T-helper 2 cell (primary cell): ENCODE measurements around the gene ROPN1L.
"Not testable (repeated sequence)": the region's sequence is repeated elsewhere in the genome, so short reads cannot be mapped to it uniquely, and the experiment has no call there.

ENCODE experiments used
- DNase-seq, 5 experiments: peaks; one replicate each; pipeline versions ENCODE4 v3.0.0 to v3.0.0-alpha.2; 2012 to 2022
- total RNA-seq, 2 donors: gene quantifications; one replicate each; lab custom pipeline; 2026; lab: John Stamatoyannopoulos, UW

Gene ROPN1L
- 0.31 to 0.61 reads per million in 2 donors for total RNA-seq

DNA sequence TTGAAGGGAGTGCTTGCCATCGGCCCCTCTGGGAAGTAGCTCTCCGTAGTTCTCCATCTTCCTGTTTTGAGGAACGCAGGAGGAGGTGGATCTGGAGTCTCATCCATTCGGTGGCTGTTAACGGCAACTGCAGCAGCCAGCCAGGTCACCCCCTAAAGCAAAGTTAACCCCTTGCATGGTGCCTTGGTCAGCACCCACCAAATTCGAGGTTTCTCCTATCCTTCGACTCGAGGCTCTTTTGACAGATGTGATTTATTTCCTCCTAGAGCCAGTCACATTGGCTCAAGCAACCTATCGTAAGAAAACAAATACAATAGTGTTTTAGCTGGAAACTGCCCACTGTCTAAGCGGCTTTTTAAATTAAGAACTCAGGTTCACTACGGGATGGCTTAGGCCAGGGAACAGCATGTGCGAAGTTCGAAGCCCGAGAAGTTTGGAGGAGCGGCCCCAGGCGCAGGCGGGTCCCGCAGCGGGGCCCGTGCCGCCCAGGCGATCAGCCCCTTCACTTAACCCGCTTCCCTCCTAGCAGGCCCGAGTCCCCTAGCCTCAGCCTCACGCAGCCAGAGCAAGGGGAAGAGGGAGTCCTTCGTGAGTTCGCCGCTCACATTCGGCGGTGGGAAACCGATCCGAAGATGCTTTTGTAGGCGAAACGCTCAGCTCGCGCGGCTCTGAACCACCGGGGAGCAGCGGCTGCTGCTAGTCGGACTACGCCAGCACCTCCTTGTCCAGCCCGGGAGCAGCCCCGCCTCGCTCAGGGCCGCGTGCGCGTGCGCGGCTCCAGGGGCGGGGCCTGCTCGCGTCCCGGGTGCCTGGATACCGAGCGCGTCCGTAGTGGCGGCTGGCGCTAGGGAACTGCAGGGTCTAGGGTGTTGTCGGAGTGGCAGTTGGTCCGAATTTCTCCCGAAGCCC, at the start of gene ROPN1L:
Gene ROPN1L (plus strand): TSS at position 797 of the 909 bp plus-strand sequence. CDS start 289 bp downstream, outside the sequence.
- DNase-seq: peak; percentile 64 to 84 (median 73)

DNA sequence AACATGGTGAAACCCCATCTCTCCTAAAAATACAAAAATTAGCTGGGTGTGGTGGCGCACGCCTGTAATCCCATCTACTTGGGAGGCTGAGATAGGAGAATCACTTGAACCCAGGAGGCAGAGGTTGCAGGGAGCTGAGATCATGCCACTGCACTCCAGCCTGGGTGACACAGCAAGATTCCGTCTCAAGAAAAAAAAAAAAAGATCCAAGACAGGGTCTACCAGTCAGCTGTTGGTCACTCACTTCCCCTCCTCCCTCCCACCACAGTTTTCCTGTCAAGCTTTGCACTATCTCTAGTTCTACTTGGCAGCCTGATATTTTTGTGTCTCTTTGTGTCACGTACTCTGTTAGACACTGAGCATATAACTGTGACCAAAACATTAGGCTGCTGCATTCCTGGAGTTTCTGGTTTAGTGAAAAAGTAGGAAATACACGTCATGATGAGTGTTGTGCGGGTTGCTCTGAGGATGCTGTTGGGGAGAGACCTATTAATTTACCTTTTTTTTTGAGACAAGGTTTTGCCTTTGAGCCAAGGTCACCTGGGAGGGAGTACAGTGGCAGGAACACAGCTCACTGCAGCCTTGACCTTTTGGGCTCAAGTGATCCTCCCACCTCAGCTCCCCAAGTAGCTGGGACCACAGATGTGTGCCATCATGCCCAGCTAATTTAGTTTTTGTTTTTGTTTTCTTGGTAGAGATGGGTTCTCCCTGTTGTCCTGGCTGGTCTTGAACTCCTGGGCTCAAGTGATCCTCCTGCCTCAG, 48.9 kb upstream of the ROPN1L start:
- DNase-seq: not testable (repeated sequence)

DNA sequence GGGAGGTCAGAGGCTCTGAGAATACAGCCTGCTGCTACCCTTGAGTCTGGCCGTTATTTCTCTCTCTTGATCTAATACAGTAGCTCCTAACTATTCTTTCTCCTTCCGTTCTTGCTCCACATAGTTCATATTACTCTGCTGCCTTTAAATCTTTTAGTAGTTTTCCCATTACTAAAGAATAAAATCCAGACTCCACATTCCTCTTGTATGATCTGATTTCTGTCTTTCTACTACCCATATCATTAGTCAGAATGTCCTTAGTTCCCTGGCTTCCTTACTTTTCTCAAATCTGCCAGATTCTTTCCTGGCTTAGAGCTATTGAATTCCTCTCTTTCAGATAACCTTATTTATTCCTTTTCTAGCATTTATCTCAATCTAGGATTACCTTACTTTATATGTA, 48.2 kb upstream of the ROPN1L start:
- no peak for DNase-seq

DNA sequence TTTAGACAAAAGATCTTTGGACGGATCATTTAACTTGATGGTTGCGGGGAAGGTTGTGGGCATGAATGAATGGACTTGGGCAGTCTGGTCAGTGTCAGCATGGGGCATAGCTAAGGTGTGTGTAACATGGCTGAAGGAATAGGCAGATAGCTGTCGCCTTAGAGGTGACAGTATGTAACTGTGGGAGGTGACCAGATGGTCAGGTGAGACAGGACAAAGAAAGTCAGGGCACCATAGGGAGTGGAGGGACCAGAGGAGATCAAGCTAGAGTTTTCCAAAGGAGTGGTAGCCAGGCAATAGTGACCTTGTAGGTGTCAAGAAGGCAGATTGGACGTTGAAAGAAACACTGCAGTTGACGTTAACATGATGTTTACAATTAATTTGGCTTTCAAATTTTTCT, 45.1 kb upstream of the ROPN1L start:
- DNase-seq: no peak

DNA sequence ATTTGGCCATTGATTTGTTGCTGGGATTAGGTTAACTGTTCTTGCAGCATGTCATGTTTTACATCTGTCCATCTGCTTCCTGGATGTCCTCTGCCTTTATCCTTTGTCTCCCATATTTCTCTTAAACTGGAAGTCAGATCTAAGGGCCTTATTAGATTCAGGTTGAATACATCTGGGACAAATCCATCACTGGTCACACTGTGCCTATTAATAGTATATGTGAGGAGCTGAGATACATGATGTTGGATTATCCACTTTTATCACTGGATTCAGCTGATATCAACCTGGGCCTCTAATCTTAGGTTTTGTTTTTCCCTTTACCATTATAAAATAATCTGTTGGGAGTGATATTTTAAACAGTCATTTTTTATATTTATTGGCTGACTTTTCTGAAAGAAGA, 41.8 kb upstream of the ROPN1L start:
- no peak for DNase-seq

DNA sequence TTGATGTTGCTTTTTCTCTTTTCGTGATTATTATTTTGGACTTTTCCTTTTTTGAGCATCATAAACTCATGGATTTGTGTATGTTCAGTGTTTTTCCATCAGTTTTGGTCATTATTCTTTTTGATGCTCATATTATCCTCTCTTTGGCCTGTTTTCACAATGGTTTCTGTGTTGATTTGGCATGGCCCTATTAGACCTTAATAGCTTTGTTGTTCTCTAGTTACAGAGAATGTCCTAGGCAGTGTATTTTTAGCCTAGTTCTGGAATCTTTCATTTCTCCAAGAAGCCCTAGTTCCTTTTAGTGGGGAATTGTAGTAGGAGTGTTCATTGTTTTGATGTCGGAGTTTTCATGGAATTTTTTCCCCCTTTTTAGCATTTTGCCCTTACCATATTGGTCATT, 41.3 kb upstream of the ROPN1L start:
- DNase-seq: no peak

DNA sequence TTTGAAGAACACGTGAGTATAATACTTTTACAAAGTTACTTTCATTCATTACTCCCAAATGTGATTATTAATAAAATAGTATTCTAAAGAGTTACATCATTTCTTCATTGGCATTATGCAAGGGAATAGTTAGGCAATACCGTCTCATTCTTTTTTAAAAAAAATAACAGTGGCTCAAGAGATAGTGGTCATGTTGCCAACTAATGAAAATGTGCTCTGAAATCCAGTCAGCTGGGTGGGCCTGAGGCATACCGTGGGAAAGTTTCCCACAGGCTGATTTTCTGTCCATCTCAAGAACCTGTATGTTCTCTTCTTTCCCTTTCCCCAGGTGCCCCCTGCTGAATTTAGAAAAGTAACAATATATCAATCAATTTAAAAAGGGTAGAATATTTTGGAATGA, 40.8 kb upstream of the ROPN1L start:
- no peak for DNase-seq

DNA sequence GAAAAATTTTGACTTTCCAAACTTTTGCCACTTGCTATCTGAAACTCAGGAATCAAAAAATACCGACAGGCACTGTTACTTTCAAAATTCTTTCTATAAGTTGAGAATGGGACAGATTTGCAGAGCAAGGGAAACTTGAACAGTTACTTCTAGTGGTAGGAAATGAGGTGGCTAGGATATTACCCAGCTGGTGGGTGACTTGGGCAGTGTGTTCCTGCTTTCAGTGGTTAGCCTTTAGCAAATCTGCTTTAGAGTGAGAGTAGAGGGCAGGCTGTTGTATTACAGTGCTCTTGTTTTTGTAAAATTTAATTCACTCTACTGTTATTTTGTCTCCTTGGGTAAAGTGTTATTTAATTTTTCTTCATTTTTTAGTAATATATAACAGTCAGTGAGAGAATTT, 40.2 kb upstream of the ROPN1L start:
- DNase-seq: peak in 1 of 5 experiments; percentile 21

DNA sequence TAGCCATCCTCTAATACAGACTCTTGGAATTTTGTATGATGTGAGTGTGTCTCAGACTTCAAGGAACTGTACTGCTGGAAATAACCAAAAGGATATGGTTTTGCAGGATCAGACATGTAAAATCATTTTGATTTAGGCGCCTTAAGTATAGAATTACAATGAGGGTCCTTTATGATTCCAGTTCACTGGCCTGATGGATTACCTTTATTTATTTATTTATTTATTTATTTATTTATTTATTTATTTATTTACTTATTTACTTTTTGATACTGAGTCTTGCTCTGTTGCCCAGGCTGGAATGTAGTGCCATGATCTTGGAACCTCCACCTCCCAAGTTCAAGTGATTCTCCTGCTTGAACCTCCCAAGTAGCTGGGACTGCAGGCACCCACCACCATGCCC, 37.9 kb upstream of the ROPN1L start:
- no peak for DNase-seq

DNA sequence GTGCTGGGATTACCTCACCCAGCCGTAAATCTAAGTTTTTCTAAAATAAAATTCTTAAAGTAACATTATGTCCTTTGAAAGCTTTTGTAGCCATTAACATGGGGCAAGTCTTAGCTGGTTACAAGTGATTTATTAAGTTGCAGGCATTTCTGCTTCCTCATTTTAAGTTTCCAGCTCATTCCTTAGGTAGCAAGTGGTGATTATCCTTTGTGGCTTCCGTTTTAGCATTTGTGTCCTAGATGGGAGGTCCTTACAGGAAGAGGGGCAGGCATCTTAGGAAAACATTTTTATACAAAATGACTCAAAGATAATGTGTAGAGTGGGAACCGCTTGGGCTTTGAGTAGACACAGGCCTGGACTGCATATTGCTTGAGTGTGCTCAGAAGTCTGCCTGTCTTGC, 35.0 kb upstream of the ROPN1L start:
- no peak for DNase-seq

DNA sequence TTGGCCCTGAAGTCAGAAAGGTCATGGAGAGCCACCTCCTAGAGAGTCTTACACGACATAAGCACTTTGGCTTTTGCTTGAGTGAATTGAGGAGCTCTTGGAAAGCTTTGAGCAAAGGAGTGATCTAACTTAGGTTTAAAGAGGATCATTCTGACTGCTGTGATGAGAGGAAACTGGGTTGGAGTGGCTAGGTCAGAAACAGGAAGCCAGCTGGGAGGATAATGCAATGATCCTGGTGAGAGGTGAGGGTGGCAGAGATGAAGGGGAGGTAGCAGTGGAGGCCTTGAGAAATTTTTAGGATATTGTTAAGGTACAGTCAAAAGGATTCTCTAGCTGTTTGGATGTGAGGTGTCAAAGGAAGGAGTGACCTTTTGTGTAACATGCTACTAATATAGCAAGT, 32.2 kb upstream of the ROPN1L start:
- no peak for DNase-seq

DNA sequence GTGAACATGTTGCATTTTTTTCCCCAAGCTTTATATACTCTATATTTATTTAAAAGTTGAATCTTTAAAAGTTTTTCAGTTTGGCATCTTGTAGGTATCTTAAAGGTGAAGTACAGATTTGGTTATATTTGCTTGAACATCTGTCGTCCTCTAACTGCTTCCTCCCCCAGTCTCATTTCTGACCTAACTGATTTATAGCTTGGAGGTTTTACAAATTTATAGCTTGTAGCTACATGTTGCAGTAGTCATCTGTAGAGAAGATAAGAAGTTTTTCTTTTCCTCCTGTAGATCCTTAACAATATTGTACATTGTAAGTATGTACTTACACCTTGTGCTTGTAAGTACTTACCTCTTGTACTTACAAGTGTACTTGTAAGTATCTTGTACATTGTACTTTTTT, 31.0 kb upstream of the ROPN1L start:
- no peak for DNase-seq

DNA sequence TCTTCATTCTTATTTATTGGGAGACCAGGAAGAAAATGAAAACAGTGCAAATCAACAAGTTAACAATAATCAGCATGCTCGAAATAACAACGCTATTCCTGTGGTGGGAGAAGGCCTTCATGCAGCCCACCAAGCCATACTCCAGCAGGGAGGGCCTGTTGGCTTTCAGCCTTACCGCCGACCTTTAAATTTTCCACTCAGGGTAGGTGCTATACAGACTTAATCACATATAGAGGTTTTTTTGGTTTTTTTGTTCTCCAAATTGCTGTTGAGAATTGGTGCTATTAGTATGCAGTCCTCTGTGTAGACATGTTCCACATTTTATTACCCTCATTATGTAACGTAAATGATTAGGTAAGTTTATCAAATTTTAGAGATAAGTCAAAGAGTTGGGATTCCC, 30.3 kb upstream of the ROPN1L start:
- no peak for DNase-seq

DNA sequence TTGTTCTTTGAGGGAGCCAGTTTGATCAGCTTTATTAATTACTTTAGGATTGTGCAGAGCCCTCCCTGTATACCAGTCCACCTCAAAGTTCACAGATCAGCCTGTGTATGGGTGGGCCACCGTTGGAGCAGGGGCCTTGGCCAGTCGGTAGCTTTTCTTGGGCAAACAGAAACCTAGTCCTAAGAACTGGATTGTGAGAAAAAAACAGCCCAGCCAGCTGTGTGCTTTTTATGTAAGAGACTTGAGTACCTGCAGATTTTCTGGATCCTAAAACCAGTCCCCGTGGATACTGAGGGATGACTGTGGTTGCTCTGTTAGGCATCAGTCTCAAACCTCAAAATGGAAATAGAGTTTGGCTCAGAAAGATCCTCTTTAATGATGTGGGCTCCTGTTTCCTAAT, 24.8 kb upstream of the ROPN1L start:
- DNase-seq: no peak

DNA sequence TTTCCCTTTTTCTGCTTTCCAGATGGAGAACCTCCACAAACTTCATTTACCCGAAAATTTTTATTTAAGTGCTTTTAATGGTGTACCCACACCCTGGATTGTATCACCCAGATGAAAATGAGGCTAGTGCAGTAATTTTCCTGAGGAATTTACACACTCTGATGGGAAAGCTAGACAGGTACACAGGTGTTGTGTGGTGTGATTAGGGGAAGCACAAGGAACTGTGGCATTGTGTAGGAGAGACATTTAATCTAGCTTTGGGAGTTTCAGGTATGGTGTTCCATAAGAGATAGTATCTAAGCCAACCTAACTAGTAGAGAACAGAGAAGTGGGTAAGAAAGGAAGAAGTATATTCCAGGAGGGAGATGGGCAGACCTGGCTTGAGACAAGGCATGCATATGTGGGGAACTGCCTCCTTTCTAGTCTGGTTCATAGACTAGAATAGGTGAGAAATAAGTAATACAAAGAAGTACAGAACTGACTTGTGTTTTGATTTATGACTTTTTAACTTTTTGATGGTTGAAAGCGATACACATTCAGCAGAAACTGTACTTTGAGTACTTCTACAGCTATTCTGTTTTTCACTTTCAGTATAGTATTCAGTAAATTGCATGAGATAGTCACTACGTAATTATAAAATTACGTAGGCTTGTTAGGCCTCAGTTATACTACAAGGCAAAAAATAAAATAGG, 22.9 kb upstream of the ROPN1L start:
- DNase-seq: peak in 1 of 5 experiments; percentile 46

DNA sequence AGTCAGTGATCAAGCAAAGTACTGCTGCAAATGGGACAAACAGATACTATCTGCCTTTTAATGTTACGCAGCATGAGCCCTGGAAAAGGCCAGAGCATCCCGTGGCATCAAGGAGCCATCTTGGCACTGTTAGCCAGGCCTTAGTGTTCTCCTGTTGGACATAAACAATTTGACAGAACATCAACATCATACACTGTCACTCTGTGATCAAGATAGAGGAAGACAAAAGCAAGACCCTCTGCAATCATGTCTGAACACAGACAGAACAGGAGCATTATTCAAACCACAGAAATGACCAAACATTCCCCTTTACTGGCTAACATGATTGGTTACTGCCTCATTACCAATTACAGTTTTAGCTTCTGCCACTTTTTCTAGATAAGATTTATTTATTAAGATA, 21.2 kb upstream of the ROPN1L start:
- no peak for DNase-seq

DNA sequence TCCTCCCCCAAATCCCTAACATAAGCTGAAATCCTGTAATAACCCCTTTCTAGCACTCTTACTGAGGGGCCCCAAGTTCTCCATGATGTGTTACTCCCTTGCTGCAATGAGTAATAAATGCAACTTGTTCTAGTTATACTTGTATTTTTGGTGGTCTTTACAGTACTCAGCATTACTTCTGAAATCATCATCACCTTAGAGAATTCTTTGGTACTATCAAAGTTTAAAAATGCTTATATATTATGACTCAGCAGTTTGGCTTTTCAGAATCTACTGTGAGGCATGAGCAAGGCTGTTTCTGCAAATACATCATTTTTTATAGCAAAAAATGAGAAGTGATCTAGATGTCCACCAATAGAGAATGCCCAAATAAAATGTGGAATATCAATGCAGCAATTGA, 20.7 kb upstream of the ROPN1L start:
- no peak for DNase-seq

DNA sequence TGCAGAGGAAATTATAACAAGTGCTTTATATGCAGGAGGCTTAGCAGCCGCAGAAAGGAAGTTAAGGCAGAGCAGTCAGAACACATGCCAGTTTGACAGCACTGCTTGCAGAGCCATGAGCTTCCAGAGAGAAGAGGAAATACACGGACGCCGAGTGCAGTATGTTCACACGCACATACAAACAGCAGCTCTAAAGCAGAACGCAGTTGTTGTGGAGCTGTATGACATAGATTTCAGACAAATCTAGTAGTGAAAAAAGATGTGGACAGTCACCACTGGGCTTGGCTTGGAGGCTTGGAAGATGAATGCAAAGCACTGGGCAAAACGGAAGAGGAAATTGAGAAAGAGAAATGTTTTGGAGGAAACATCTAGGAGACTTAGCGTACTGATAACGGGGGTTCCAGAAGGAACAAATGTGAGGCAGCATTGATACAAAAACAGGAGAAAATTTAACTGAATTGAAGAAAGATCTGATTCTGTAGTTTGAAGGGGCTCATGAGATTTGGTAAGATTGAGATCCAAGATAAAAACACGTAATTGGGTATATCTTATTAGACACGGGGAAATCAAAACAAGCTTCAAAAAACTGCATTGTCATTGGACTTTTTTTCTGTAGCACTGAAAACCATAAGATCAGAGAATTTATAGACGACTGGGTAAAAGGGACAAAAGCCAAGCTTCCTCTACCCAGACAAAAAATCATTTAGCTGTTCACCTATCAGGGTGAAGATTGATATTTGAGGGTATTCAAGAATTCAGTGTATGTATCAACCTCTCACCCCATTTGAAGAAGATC, 19.6 kb upstream of the ROPN1L start:
- no peak for DNase-seq

DNA sequence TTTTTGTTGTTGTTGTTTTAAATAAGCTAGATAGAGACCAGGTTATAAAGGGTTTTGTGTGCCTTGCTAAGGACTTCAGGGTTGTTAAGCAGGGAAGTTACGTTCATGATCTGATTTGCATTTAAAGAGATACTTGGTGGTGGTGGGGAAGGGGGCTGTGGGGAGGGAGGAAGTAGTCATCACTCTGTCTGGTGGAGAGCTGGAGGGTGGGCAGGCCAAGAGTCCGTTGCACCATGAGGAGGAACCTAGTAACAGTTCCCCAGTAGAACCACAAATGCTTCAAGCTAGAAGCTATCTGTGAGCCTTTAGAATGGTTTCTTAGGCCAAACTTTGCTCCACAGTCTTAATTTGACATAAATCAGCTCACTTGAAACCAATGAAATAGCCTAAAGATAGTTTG, 18.7 kb upstream of the ROPN1L start:
- DNase-seq: no peak

DNA sequence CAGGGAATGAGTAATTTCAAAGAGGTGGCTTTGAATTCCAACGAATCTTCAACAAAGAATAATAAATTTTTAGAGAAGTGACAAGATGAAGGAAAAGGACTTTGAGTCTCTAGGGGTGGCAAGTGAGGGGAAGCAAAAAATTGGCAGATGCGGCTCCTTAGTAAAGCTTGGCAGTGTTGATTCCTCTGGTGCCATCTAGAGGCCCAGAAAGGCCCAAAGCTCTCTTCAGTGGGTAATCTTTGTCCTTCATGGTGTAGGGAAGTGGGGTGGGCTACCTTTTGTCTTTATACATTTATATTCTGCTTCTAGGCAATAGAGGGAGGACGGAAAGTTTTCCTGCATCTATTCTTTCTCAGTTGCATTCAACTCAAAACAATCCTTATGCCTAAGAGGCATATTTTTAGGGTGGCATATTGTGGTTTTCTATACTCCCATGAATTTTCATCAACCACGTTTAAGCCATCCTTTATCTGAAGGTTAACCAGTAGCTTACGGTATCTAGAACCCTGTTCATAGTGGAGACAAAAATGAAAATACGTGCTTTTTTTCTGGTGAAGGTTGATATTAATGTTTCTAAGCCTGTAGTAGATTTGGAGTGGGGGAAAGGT, 17.5 kb upstream of the ROPN1L start:
- no peak for DNase-seq

DNA sequence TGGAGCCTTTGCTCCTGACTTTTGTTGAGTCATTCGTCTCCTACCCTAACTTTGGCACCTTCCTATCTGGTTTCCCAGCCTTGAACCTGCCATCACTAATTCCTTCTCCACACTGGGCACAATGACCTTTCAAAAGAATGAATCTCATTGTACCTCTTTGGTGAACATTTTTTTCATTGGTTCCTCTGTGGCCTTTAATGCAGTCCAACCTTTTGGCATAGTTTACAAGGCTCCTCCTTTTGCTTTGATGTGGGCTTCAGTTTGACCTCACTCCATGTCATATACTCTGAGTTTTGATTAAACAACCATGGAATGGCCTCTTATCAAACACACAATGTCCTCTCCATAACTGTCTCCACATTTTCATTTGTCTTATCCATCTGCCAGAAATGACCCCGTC, 14.5 kb upstream of the ROPN1L start:
- DNase-seq: no peak

DNA sequence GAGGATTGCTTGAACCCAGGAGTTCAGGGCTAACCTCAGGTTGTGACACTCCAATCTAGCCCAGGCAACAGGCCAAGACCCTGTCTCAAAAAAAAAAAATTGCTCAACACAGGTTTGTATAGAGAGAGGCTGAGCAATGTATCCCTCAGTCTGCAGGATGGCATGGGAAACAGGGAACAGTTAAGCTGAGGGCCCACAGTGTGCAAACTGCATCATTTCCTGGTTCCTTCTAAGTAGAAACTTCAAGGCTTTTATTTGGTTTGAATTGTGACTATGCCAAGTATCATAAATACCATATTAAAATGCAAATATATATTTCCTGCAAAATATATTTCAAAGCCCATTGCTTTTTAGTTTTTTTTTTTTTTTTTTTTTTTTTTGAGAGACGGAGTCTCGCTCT, 13.7 kb upstream of the ROPN1L start:
- no peak for DNase-seq
